HFF-Myc (cell line): ENCODE results near the gene BRI3.

Experiments
- DNase-seq: peaks from one replicate; pipeline ENCODE4 v3.0.0-alpha.2; 2011; ENCODE audit warnings: low read depth; ENCODE audit errors: extremely low read depth
- H3K4me3 ChIP-seq: replicated peaks from 2 replicates; pipeline ENCODE4 v1.5.1; 2011; ENCODE audit warnings: low read depth, mild to moderate bottlenecking, control low read depth, low read length
- CTCF ChIP-seq: IDR thresholded peaks from 2 replicates; pipeline ENCODE4 v1.5.1; 2012; ENCODE audit warnings: mild to moderate bottlenecking, low read depth, low read length, control low read depth; ENCODE audit errors: missing control alignments

Gene BRI3

GRCh38 chr7:98329791-98330373, 48.4 kb downstream of the BRI3 start:
- TF ChIP-seq CTCF = no peak
- H3K4me3 ChIP-seq = no peak overlapping the region
- no peak for DNase-seq

GRCh38 chr7:98330926-98331529, 49.5 kb downstream of the BRI3 start:
- no peak for DNase-seq
- no peak for TF ChIP-seq CTCF
- no peak overlapping the region for H3K4me3 ChIP-seq

- no peak for TF ChIP-seq CTCF
- DNase-seq = no peak
- H3K4me3 ChIP-seq = no peak overlapping the region
These were observed 52.6 kb downstream of the BRI3 start for GRCh38 chr7:98334081-98334480.

GRCh38 chr7:98335411-98335977, 54.0 kb downstream of the BRI3 start:
- TF ChIP-seq CTCF = no peak
- no peak overlapping the region for H3K4me3 ChIP-seq
- no peak for DNase-seq

- no peak overlapping the region for H3K4me3 ChIP-seq
- TF ChIP-seq CTCF = no peak
- no peak for DNase-seq
These were observed 57.0 kb downstream of the BRI3 start for GRCh38 chr7:98338441-98338840.

GRCh38 chr7:98339043-98339442, 57.6 kb downstream of the BRI3 start:
- H3K4me3 ChIP-seq = no peak overlapping the region
- no peak for DNase-seq
- TF ChIP-seq CTCF = no peak

GRCh38 chr7:98341106-98341505, 59.6 kb downstream of the BRI3 start:
- no peak overlapping the region for H3K4me3 ChIP-seq
- TF ChIP-seq CTCF = no peak
- DNase-seq = no peak
